Fibroblast of skin of right quadriceps (primary cell): ENCODE results near the gene KRTDAP.

Source experiments
- DNase-seq: peaks from one replicate; pipeline ENCODE4 v3.0.0-alpha.2; 2013

KRTDAP gene

GRCh38 chr19:35490364-35490763, at the start of gene KRTDAP:
Gene KRTDAP (minus strand): TSS chr19:35490464. CDS start chr19:35490442, 22 bp downstream.
- no peak for DNase-seq

GRCh38 chr19:35539850-35540249, 49.6 kb upstream of the KRTDAP start:
- no peak for DNase-seq

- DNase-seq, result no peak
Measured at GRCh38 chr19:35539314-35539713, 49.0 kb upstream of the KRTDAP start.

- DNase-seq, result no peak
Measured at GRCh38 chr19:35534803-35535480, 44.7 kb upstream of the KRTDAP start.

GRCh38 chr19:35533822-35534392, 43.6 kb upstream of the KRTDAP start:
- no peak for DNase-seq

GRCh38 chr19:35533201-35533821, 43.0 kb upstream of the KRTDAP start, which contains the start of gene GAPDHS:
Gene GAPDHS (plus strand): TSS chr19:35533456. CDS start chr19:35533528, 72 bp downstream.
- no peak for DNase-seq

- DNase-seq, result no peak
Measured at GRCh38 chr19:35531291-35531690, 41.0 kb upstream of the KRTDAP start.

- no peak for DNase-seq
Measured at GRCh38 chr19:35529241-35530218, 39.3 kb upstream of the KRTDAP start.

- peak; percentile 72 for DNase-seq
Measured at GRCh38 chr19:35528218-35529038, 38.2 kb upstream of the KRTDAP start, which contains the start of gene SBSN. Gene SBSN (minus strand): TSS chr19:35528311. CDS start chr19:35528281, 30 bp downstream.

GRCh38 chr19:35525873-35526272, 35.6 kb upstream of the KRTDAP start:
- DNase-seq, result no peak

GRCh38 chr19:35524181-35524837, 34.0 kb upstream of the KRTDAP start:
- no peak for DNase-seq

- no peak for DNase-seq
Measured at GRCh38 chr19:35522745-35523327, 32.6 kb upstream of the KRTDAP start.

GRCh38 chr19:35521124-35521743, 31.0 kb upstream of the KRTDAP start:
- no peak for DNase-seq

- DNase-seq, result peak; percentile 19
Measured at GRCh38 chr19:35519291-35519690, 29.0 kb upstream of the KRTDAP start.

GRCh38 chr19:35518313-35518712, 28.0 kb upstream of the KRTDAP start:
- peak; percentile 97 for DNase-seq

- DNase-seq, result no peak
Measured at GRCh38 chr19:35517342-35517741, 27.1 kb upstream of the KRTDAP start.

GRCh38 chr19:35516310-35516709, 26.0 kb upstream of the KRTDAP start:
- DNase-seq, result no peak

- peak; percentile 16 for DNase-seq
Measured at GRCh38 chr19:35514282-35514809, 24.1 kb upstream of the KRTDAP start.

GRCh38 chr19:35513628-35514281, 23.5 kb upstream of the KRTDAP start, which contains the start of gene DMKN:
Gene DMKN (minus strand): TSS chr19:35513649. CDS start chr19:35513475, 174 bp downstream.
- DNase-seq, result peak; percentile 62
